ENCODE measurements around the gene EGFL7.

DNA sequence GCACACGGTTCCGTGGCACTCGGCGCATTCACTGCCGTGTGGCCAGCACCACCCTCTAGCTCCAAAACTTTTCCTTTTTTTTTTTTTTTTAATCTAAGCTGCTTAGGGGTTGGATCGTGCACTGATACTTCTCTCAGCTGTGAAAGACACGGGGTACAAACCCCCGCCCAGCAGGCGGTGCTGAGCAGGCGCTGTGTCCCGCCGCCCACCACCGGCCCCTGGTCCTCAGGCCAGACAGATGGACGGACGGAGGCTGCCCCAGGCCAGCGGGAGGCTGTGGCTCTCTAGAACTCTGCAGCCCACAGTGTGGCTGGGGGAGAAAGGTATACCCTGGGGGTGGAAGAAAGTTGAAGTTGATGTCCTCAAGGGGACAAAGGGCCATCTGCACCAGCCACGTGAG is 18.3 kb downstream of the EGFL7 start:
- TF ChIP-seq, protein P1, sequence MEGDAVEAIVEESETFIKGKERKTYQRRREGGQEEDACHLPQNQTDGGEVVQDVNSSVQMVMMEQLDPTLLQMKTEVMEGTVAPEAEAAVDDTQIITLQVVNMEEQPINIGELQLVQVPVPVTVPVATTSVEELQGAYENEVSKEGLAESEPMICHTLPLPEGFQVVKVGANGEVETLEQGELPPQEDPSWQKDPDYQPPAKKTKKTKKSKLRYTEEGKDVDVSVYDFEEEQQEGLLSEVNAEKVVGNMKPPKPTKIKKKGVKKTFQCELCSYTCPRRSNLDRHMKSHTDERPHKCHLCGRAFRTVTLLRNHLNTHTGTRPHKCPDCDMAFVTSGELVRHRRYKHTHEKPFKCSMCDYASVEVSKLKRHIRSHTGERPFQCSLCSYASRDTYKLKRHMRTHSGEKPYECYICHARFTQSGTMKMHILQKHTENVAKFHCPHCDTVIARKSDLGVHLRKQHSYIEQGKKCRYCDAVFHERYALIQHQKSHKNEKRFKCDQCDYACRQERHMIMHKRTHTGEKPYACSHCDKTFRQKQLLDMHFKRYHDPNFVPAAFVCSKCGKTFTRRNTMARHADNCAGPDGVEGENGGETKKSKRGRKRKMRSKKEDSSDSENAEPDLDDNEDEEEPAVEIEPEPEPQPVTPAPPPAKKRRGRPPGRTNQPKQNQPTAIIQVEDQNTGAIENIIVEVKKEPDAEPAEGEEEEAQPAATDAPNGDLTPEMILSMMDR (IDR thresholded peaks at IDR 0.05) = no peak
- TF ChIP-seq POLR2A (IDR thresholded peaks at IDR 0.05) = no peak

All from adrenal gland (tissue), 5 donors.